GM11168 (cell line): ENCODE results near the gene FAM217B.
"Not testable (repeated sequence)": the region's sequence is repeated elsewhere in the genome, so short reads cannot be mapped to it uniquely, and the experiment has no call there.

Experiments used
- in situ Hi-C: fragments of 300-500 bp; cut with MboI; formaldehyde crosslinking; loops from one replicate; pipeline ENCODE4 v1.12.0; 2022; ENCODE audit warnings: low sequenced_read_pairs; ENCODE audit not compliant: unreplicated experiment

FAM217B gene

GRCh38 chr20:59938221-59938620 lies 2.0 kb upstream of the FAM217B start:
- in situ Hi-C loops = no loop called here

- in situ Hi-C loops = no loop called here
Observed at GRCh38 chr20:59938696-59939051, 1.5 kb upstream of the FAM217B start.

- in situ Hi-C loops = no loop called here
Observed at GRCh38 chr20:59939052-59939878, 924 bp upstream of the FAM217B start.

GRCh38 chr20:59939879-59940128 lies 385 bp upstream of the FAM217B start:
- in situ Hi-C loops = no loop called here

- in situ Hi-C loops = no loop called here
Observed at GRCh38 chr20:59940956-59941294, 736 bp downstream of the FAM217B start.

GRCh38 chr20:59942245-59942644 lies 2.1 kb downstream of the FAM217B start:
- in situ Hi-C loops = no loop called here

GRCh38 chr20:59944726-59945125 lies 4.5 kb downstream of the FAM217B start:
- in situ Hi-C loops = no loop called here

- in situ Hi-C loops = no loop called here
Observed at GRCh38 chr20:59945175-59945574, 5.0 kb downstream of the FAM217B start.

GRCh38 chr20:59945731-59946130 lies 5.5 kb downstream of the FAM217B start:
- in situ Hi-C loops = no loop called here

- in situ Hi-C loops = no loop called here
Observed at GRCh38 chr20:59947376-59947775, 7.2 kb downstream of the FAM217B start.

- in situ Hi-C loops = no loop called here
Observed at GRCh38 chr20:59948212-59948611, 8.0 kb downstream of the FAM217B start.

- in situ Hi-C loops = no loop called here
Observed at GRCh38 chr20:59948828-59949720, 8.9 kb downstream of the FAM217B start.

- in situ Hi-C loops = no loop called here
Observed at GRCh38 chr20:59949911-59950310, 9.7 kb downstream of the FAM217B start.

- in situ Hi-C loops = no loop called here
Observed at GRCh38 chr20:59954718-59955117, 14.5 kb downstream of the FAM217B start.

- in situ Hi-C loops = no loop called here
Observed at GRCh38 chr20:59955131-59955796, 15.1 kb downstream of the FAM217B start.

- in situ Hi-C loops = not testable (repeated sequence)
Observed at GRCh38 chr20:59957568-59957967, 17.4 kb downstream of the FAM217B start.

- in situ Hi-C loops = no loop called here
Observed at GRCh38 chr20:59958123-59958522, 17.9 kb downstream of the FAM217B start, which contains the start of gene CDH26. Gene CDH26 (plus strand): TSS chr20:59958423. CDS start chr20:59958727, 304 bp downstream.

GRCh38 chr20:59958626-59959025 lies 18.4 kb downstream of the FAM217B start:
- in situ Hi-C loops = no loop called here

GRCh38 chr20:59961423-59961822 lies 21.2 kb downstream of the FAM217B start:
- in situ Hi-C loops = no loop called here

- in situ Hi-C loops = no loop called here
Observed at GRCh38 chr20:59962155-59962554, 22.0 kb downstream of the FAM217B start.

- in situ Hi-C loops = no loop called here
Observed at GRCh38 chr20:59966428-59966827, 26.2 kb downstream of the FAM217B start.
